Right ventricle myocardium superior (tissue), 1 donor: ENCODE measurements around the gene MAP7. TPM values are rescaled to one million over a fixed set of nuclear protein-coding genes. Genes with fewer than 3 reads are reported as not detected.

ENCODE experiments used
- ATAC-seq: fragments of 200-7000 bp; cut with Tn5 transposase; one replicate; pipeline ENCODE4 v1.9.1; 2020; ENCODE audit warnings: mild to moderate bottlenecking; ENCODE audit not compliant: poor library complexity
- DNase-seq: peaks from one replicate; pipeline ENCODE4 v3.0.0-alpha.2; 2020
- intact Hi-C: fragments of 100-400 bp; cut with DNase I; formaldehyde crosslinking; loops from one replicate; pipeline ENCODE4 v1.11.2; 2022
- total RNA-seq: library from RNA; stranded (reverse); fragmentation: NEBNext Ultra II Directional; extraction: Animal tissue kit (Norgen Biotek cat#: 25700); gene quantifications from one replicate; pipeline ENCODE4 v1.2.1, GENCODE V29; 2021
- donor health status: DM: no; HTN: yes; CAD: no; lungs with severe emphysema.

MAP7 gene
- total RNA-seq, 1 donor from 2014 or later: 2.1 TPM

GRCh38 chr6:136567688-136568087 lies 17.5 kb upstream of the MAP7 start:
- DNase-seq (no peak), ATAC-seq (no peak)
- intact Hi-C loops: no loop called here

- ATAC-seq (no peak), DNase-seq (no peak)
- intact Hi-C loops: no loop called here
These were observed 16.6 kb upstream of the MAP7 start for GRCh38 chr6:136566851-136567250.

- DNase-seq (peak; percentile 58), ATAC-seq (peak; percentile 55)
- intact Hi-C loops: no loop called here
These were observed 15.8 kb upstream of the MAP7 start for GRCh38 chr6:136566007-136566487.

GRCh38 chr6:136564180-136564579 lies 14.0 kb upstream of the MAP7 start:
- intact Hi-C loops: no loop called here
- DNase-seq (no peak), ATAC-seq (no peak)

- no peak for DNase-seq
- ATAC-seq: peak; percentile 15
- intact Hi-C loops: no loop called here
These were observed 13.3 kb upstream of the MAP7 start for GRCh38 chr6:136563386-136564152.

- no peak for DNase-seq
- intact Hi-C loops: no loop called here
- ATAC-seq: no peak
These were observed 12.0 kb upstream of the MAP7 start for GRCh38 chr6:136562211-136562610.

DNA sequence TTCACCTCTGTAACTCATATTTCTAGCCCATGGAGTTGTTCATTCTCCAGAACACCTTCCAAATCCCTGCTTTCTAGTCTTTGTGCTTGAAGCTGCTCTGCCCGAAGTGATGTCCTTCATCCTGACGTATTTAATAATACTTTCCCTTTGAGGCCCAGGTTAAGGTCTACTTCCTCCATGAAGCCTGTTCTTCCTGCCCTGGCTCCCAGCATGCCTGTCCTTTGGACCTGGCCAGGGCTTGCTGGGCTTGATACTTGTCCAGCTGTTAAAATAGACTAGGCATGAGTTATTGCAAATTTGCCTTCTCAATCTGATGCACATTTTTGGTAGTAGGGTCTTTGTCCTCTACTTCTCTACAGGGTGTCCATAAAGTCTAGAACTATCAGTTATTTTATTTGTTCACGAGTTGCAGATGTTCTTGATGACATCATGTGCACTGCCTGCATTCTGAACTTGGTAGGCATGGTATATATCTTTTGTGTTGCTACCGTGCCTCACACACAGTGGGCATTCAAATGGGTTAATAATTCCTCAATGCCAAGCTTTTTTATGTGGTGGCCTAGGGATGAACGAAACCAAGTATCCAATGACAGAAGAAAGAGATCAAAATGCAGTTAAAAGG lies 3.1 kb upstream of the MAP7 start:
- no peak for ATAC-seq
- no peak for DNase-seq
- intact Hi-C loops: no loop called here

- ATAC-seq (no peak), DNase-seq (no peak)
- intact Hi-C loops: no loop called here
These were observed 1.8 kb upstream of the MAP7 start for GRCh38 chr6:136552054-136552453.

GRCh38 chr6:136551103-136551502 lies 881 bp upstream of the MAP7 start:
- intact Hi-C loops: no loop called here
- ATAC-seq (no peak), DNase-seq (no peak)

GRCh38 chr6:136550045-136550329 lies 235 bp downstream of the MAP7 start:
- DNase-seq (no peak), ATAC-seq (peak; percentile 85)
- intact Hi-C loops: no loop called here

- intact Hi-C loops: no loop called here
- ATAC-seq (no peak), DNase-seq (no peak)
These were observed 750 bp downstream of the MAP7 start for GRCh38 chr6:136549300-136550044.

GRCh38 chr6:136548582-136549299 lies 1.5 kb downstream of the MAP7 start:
- intact Hi-C loops: no loop called here
- ATAC-seq: no peak
- no peak for DNase-seq

- DNase-seq (no peak), ATAC-seq (no peak)
- intact Hi-C loops: no loop called here
These were observed 2.4 kb downstream of the MAP7 start for GRCh38 chr6:136547871-136548270.

GRCh38 chr6:136547336-136547735 lies 2.9 kb downstream of the MAP7 start:
- intact Hi-C loops: no loop called here
- ATAC-seq: no peak
- no peak for DNase-seq

GRCh38 chr6:136546331-136546730 lies 3.9 kb downstream of the MAP7 start:
- ATAC-seq (no peak), DNase-seq (no peak)
- intact Hi-C loops: no loop called here

GRCh38 chr6:136544326-136544725 lies 5.9 kb downstream of the MAP7 start:
- DNase-seq: no peak
- no peak for ATAC-seq
- intact Hi-C loops: no loop called here

- ATAC-seq (no peak), DNase-seq (no peak)
- intact Hi-C loops: no loop called here
These were observed 8.8 kb downstream of the MAP7 start for GRCh38 chr6:136541395-136541794.

- intact Hi-C loops: no loop called here
- ATAC-seq (no peak), DNase-seq (no peak)
These were observed 10.1 kb downstream of the MAP7 start for GRCh38 chr6:136539967-136540652.

- no peak for DNase-seq
- ATAC-seq: no peak
- intact Hi-C loops: no loop called here
These were observed 11.4 kb downstream of the MAP7 start for GRCh38 chr6:136538836-136539235.
